NCI-H1092 treated with DMSO at 0.1 percent for 48 hours (cell line): ENCODE data around the gene EGLN1.
A peak's percentile ranks its signal among the peaks of the same experiment; 100 is the strongest.
"Not testable (repeated sequence)": the region's sequence is repeated elsewhere in the genome, so short reads cannot be mapped to it uniquely, and the experiment has no call there.

Source experiments
- DNase-seq: peaks from one replicate; lab custom pipeline; 2025; lab: John Stamatoyannopoulos, UW

EGLN1 gene

GRCh38 chr1:231359113-231359512 is 63.0 kb downstream of the EGLN1 start:
- DNase-seq: no peak

- peak; percentile 73 for DNase-seq
Observed at GRCh38 chr1:231357831-231358354, 64.2 kb downstream of the EGLN1 start.

- DNase-seq: no peak
Observed at GRCh38 chr1:231357187-231357772, 64.8 kb downstream of the EGLN1 start.

DNA sequence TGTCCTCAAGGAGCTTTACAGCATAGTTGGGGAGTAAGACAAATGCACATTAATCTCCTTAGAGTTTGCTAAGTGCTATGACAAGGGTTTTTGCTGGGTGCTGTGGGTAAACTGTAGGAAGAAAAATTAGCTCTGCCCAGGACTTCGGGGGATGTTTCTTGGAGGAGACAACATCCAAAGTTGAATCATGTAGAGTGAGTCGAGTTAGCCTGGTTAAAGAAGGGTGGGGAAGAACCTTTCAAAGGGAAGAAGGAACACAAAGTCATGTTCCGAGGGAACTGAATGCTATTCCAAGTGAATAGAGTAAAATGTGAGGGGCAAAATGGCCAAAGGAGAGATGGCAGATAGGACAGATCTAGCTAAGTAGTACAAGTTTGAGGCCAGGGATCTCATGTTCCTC is 66.9 kb downstream of the EGLN1 start:
- no peak for DNase-seq

- DNase-seq: no peak
Observed at GRCh38 chr1:231354330-231355020, 67.6 kb downstream of the EGLN1 start.

GRCh38 chr1:231353086-231353485 is 69.0 kb downstream of the EGLN1 start:
- no peak for DNase-seq

- no peak for DNase-seq
Observed at GRCh38 chr1:231351816-231352215, 70.3 kb downstream of the EGLN1 start.

DNA sequence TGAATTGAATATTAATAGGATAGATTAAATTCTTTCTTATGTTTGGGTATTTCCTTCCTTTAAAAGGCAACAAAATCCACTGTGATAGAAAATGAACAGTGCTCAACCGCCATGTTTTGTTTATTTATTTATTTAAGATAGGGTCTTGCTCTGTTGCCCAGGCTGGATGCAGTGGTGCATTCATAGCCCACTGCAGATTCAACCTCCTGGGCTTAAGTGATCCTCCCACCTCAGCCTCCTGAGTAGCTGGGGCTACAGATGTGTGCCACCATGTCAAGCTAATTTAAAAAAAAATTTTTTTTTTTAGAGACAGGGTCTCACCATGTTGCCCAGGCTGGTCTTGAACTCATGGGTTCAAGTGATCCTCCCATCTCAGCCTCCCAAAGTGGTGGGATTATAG is 73.2 kb downstream of the EGLN1 start:
- DNase-seq: not testable (repeated sequence)

- DNase-seq: no peak
Observed at GRCh38 chr1:231348442-231348841, 73.6 kb downstream of the EGLN1 start.

DNA sequence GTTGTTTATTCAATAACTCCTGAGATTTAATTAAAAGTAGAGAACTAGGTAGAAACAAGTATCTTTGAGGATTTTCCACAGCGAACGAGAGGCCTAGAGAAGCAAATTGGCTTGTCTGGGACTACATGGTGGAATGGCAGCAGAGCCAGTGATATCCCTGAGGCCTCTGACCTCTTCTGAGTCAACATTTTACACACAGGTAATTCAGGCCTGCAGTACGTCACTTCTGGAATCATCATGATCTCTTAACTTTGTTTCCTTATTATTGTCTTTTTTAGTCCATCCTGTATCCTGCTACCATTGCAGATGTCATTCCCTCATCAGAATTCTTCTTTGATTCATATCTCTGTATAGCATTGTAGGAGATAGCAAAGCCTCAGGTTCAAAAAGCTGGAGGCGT is 74.1 kb downstream of the EGLN1 start:
- no peak for DNase-seq

GRCh38 chr1:231340328-231341013 is 81.6 kb downstream of the EGLN1 start:
- DNase-seq: no peak

GRCh38 chr1:231338270-231339128 is 83.6 kb downstream of the EGLN1 start, which contains the start of gene SPRTN:
Gene SPRTN (plus strand): TSS chr1:231338293. CDS start chr1:231338384, 91 bp downstream.
- peak; percentile 68 for DNase-seq

DNA sequence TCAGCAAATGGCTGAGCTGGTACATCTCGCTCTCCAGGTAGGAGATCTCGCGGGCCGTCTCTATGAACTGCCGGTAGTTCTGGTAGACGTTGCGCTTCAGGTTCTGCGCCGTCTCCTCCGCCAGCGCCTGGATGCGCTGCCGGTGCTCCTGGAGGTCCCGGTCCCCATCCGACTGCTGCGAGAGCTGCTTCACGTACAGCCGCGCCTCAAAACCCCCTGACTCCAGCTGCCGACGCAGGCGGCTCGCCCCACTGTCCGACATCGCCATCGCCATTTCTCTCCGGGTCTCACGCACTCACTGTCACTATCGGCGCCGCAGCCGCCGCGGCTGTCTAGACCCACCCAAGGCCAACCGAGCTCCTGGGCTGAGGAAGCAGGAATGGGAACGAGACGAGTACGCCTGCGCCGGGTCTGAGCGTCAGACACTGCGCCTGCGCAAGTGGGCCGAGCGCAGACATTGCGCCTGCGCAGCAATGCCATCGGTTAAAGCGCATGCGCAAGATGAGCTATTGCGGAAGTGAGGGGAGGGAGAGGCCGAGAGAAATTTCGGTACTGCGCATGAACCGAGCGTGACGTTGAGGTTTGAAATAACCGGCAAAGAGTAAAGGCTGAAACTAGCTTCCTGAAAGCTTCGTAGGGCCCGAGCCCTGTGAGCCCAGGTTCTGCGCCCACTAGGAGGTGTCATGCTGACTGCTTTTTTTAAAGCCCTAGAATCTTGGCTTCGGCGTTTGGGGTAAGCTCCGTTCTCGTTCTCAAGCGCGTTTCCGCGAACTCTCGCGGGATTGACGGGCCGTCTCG is 84.4 kb downstream of the EGLN1 start, which contains the start of gene EXOC8:
Gene EXOC8, minus strand, starts transcription at position 381 of the 798 bp plus-strand sequence. Its CDS starts 107 bp downstream, at position 274.
- DNase-seq: peak; percentile 99

- DNase-seq: no peak
Observed at GRCh38 chr1:231337043-231337471, 85.0 kb downstream of the EGLN1 start.

DNA sequence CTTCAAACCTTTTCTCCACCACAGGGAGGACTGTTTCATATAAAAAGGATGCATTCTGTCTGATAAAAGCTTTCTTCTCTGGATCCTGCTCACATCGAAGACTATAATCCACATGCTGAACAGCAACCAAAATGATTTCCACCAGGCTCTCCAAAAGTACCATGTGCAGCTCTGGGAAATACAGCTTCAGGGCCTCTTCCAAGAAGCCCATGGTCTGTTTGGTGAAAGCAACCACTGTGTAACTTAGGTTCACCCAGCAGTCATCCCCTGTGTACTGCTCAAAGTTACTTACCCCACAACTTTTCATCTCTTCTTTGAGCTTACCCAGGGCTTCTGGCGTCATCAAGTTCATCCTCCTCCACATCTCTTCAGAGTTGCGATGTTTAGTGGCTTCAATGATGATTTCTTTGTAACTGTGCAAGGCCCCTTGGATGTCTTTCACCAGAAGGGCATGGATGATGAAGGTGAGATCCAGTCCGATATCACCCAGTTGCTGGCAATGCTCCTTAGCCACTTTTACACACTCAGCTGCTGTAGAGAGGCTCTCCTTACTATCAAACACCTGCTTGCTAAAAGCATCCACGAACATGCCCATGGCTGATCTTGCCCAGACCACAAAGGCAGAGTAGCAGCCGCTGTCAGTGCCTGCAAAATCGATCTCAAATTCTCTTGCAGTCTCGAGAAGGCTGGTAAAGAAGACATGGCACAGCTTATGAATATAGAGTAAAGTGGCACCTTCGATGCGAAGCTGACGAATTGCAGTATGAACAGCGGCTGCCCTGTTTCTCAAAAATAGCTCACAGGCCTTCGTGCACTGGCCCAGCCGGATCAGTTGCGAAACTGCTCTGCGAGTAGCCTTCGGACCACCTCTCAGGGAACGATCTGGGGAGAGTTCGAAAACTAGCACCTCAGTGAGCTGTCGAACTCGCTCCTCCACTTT is 86.2 kb downstream of the EGLN1 start:
- DNase-seq: no peak

- DNase-seq: no peak
Observed at GRCh38 chr1:231334952-231335351, 87.1 kb downstream of the EGLN1 start.

DNA sequence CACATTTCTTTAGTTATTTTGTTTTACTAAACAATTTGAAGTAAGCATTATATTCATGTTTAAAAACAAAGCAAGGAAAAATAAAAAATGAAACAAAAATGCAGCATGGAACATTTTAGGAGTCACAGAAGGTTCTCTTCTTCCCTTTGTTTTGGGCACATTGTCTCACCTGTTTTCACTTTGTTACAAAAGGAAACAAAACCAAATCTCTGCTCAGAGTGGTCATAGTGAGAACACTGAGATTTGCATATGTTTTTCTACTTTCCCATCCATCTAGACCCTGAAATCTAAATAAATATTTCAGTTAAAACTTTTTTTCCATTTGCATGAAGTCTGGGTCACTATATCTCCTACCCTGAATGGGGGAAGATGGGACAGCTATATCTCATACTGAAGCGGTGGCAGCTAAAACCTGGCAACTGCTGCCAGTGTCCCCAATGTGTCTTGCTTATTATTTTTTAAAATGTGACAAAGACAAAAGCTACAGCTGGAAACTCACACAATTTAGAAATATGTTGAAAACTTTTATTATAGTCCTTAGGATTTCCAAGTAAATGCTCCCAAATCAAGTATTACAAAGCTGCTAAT is 87.9 kb downstream of the EGLN1 start:
- no peak for DNase-seq

DNA sequence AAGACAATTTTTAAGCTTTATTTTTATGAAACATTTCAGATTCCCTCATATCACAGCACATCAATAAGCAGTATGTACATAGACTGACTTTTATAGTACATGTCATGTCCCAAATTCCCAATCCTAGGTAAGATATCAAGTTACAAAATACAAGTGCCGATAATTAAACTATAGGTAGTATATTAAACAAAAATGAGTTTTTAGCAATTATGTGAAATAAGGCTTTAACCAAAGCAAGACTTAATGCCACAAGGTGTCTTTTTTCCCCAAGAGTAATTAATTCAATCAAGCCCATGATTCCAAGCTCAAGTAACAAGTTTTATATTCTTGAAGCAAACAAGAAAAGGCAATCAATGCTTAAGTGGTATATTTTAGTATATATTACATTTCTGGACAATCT is 89.3 kb downstream of the EGLN1 start:
- DNase-seq: no peak

DNA sequence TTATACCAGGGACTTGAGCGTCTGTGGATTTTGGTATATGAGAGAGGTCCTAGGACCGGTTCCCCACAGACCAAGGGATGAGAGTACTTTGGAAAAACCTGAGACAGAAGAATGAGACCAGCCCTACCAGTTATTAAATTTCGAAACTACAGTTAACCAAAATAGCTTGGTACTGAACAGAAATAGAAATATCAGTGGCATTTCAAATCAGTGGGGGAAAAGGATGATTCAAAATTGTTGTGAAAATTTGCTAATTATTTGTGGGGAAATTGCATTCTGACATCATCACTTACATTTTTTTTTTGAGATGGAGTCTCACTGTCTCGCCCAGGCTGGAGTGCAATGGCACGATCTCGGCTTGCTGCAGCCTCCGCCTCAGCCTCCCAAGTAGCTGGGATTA is 92.6 kb downstream of the EGLN1 start:
- no peak for DNase-seq
